ENCODE results near the gene TEX9.
A peak's percentile ranks its signal among the peaks of the same experiment; 100 is the strongest.
"Not testable (repeated sequence)": the region's sequence is repeated elsewhere in the genome, so short reads cannot be mapped to it uniquely, and the experiment has no call there.

Gene TEX9

GRCh38 chr15:56365075-56365711, at the start of gene TEX9:
Gene TEX9, plus strand, starts transcription at chr15:56365426. Its CDS starts 25 bp downstream, at chr15:56365451.
- no peak for TF ChIP-seq CTCF (IDR thresholded peaks at IDR 0.05; ENCODE audit: low read depth, low read length)
- H3K4me3 ChIP-seq (ENCODE audit: low read depth, low read length), result peak within 1 kb of the TSS; percentile 77

- H3K4me3 ChIP-seq (ENCODE audit: low read depth, low read length), result not testable (repeated sequence)
Measured at GRCh38 chr15:56316561-56316960, 48.7 kb upstream of the TEX9 start.

GRCh38 chr15:56320316-56320715, 44.9 kb upstream of the TEX9 start:
- H3K4me3 ChIP-seq (ENCODE audit: low read depth, low read length), result no peak overlapping the region
- TF ChIP-seq CTCF (IDR thresholded peaks at IDR 0.05; ENCODE audit: low read depth, low read length), result no peak

- no peak overlapping the region for H3K4me3 ChIP-seq (ENCODE audit: low read depth, low read length)
- no peak for TF ChIP-seq CTCF (IDR thresholded peaks at IDR 0.05; ENCODE audit: low read depth, low read length)
Measured at GRCh38 chr15:56320861-56321260, 44.4 kb upstream of the TEX9 start.

GRCh38 chr15:56322444-56322843, 42.8 kb upstream of the TEX9 start:
- no peak for TF ChIP-seq CTCF (IDR thresholded peaks at IDR 0.05; ENCODE audit: low read depth, low read length)
- no peak overlapping the region for H3K4me3 ChIP-seq (ENCODE audit: low read depth, low read length)

- no peak overlapping the region for H3K4me3 ChIP-seq (ENCODE audit: low read depth, low read length)
- no peak for TF ChIP-seq CTCF (IDR thresholded peaks at IDR 0.05; ENCODE audit: low read depth, low read length)
Measured at GRCh38 chr15:56323435-56323834, 41.8 kb upstream of the TEX9 start.

GRCh38 chr15:56325186-56325585, 40.0 kb upstream of the TEX9 start:
- no peak overlapping the region for H3K4me3 ChIP-seq (ENCODE audit: low read depth, low read length)
- TF ChIP-seq CTCF (IDR thresholded peaks at IDR 0.05; ENCODE audit: low read depth, low read length), result no peak
